ENCODE data around the gene OR6C76. TPM values are rescaled to one million over a fixed set of nuclear protein-coding genes. Genes with fewer than 3 reads are reported as not detected.
A peak's percentile ranks its signal among the peaks of the same experiment; 100 is the strongest.
"Not testable (repeated sequence)": the region's sequence is repeated elsewhere in the genome, so short reads cannot be mapped to it uniquely, and the experiment has no call there.

Gene OR6C76
- total and polyA plus RNA-seq, 2 experiments from 2014 or later = not detected

- not testable (repeated sequence) for H3K4me1 Mint-ChIP-seq; H3K4me3 ChIP-seq; H3F3A ChIP-seq (replicated peaks; ENCODE audit: low read depth); H3K9me3 Mint-ChIP-seq; H3K27me3 ChIP-seq (ENCODE audit: insufficient read depth); H3K4me2 ChIP-seq; H3K4me1 ChIP-seq (ENCODE audit: insufficient read depth); H3K79me2 ChIP-seq (replicated peaks; ENCODE audit: insufficient read depth); H3K27me3 Mint-ChIP-seq (ENCODE audit: insufficient read depth, low read depth, poor library complexity); H3K9me2 ChIP-seq (ENCODE audit: insufficient read depth); H3K4me3 Mint-ChIP-seq; H4K20me1 ChIP-seq (replicated peaks; ENCODE audit: insufficient read depth); H3K27ac Mint-ChIP-seq; H3K27ac ChIP-seq (ENCODE audit: low read depth); DNase-seq (ENCODE audit: low spot score); H3K36me3 ChIP-seq (ENCODE audit: insufficient read depth); H3K36me3 Mint-ChIP-seq (ENCODE audit: low read depth)
- peak in 1 of 2 experiments; percentile 45; a peak in 2 of 4 replicates for TF ChIP-seq CTCF (conservative IDR thresholded peaks at IDR 0.05; ENCODE audit: low read depth in 2 of 2)
- H2AFZ ChIP-seq = peak overlapping the region; percentile 96; the same call in 1 of the 2 replicates
- ATAC-seq = peak; percentile 19
Measured at GRCh38 chr12:55413498-55414388, 12.3 kb upstream of the OR6C76 start.

GRCh38 chr12:55414396-55414823, 11.6 kb upstream of the OR6C76 start:
- H3K36me3 Mint-ChIP-seq (ENCODE audit: low read depth); H3K27me3 Mint-ChIP-seq (ENCODE audit: insufficient read depth, low read depth, poor library complexity); H3K9me2 ChIP-seq (ENCODE audit: insufficient read depth); H3K27ac ChIP-seq (ENCODE audit: low read depth); H3K4me1 ChIP-seq (ENCODE audit: insufficient read depth); H3F3A ChIP-seq (replicated peaks; ENCODE audit: low read depth); H3K79me2 ChIP-seq (replicated peaks; ENCODE audit: insufficient read depth); H3K4me1 Mint-ChIP-seq; H3K27me3 ChIP-seq (ENCODE audit: insufficient read depth); H3K36me3 ChIP-seq (ENCODE audit: insufficient read depth); H4K20me1 ChIP-seq (replicated peaks; ENCODE audit: insufficient read depth); H3K9me3 Mint-ChIP-seq; H3K27ac Mint-ChIP-seq: not testable (repeated sequence)
- ATAC-seq = peak; percentile 83
- H3K4me2 ChIP-seq = peak overlapping the region; percentile 26; the same call in 1 of the 2 replicates
- H3K4me3 ChIP-seq = 0 out of 2 replicates have a peak overlapping the region, but pooled peaks have one; percentile 38
- peak overlapping the region; percentile 96 for H2AFZ ChIP-seq
- peak; percentile 25 for DNase-seq (ENCODE audit: low spot score)
- peak overlapping the region; percentile 37; the same call in 2 of the 3 replicates for H3K4me3 Mint-ChIP-seq

- peak overlapping the region; percentile 60; the same call in 2 of the 3 replicates for H3K4me3 Mint-ChIP-seq
- H3K4me1 ChIP-seq (ENCODE audit: insufficient read depth); H4K20me1 ChIP-seq (replicated peaks; ENCODE audit: insufficient read depth); H3K4me1 Mint-ChIP-seq; H3K27ac Mint-ChIP-seq; H3K36me3 ChIP-seq (ENCODE audit: insufficient read depth); H3K27me3 Mint-ChIP-seq (ENCODE audit: insufficient read depth, low read depth, poor library complexity); H3K36me3 Mint-ChIP-seq (ENCODE audit: low read depth); H3K9me3 Mint-ChIP-seq; H3K27me3 ChIP-seq (ENCODE audit: insufficient read depth); H3K79me2 ChIP-seq (replicated peaks; ENCODE audit: insufficient read depth); H3F3A ChIP-seq (replicated peaks; ENCODE audit: low read depth); DNase-seq (ENCODE audit: low spot score); H3K9me2 ChIP-seq (ENCODE audit: insufficient read depth): not testable (repeated sequence)
- peak; percentile 91 for ATAC-seq
- peak overlapping the region; percentile 71 for H3K4me2 ChIP-seq
- H3K27ac ChIP-seq (ENCODE audit: low read depth) = peak overlapping the region; percentile 52; the same call in 1 of the 2 replicates
- peak overlapping the region; percentile 44 for H3K4me3 ChIP-seq
- H2AFZ ChIP-seq = peak overlapping the region; percentile 99
Measured at GRCh38 chr12:55414889-55415288, 11.2 kb upstream of the OR6C76 start.

Measured in GM23338 (cell line).